ENCODE measurements around the gene CPA1. TPM values are rescaled to one million over a fixed set of nuclear protein-coding genes. Genes with fewer than 3 reads are reported as not detected.
A peak's percentile ranks its signal among the peaks of the same experiment; 100 is the strongest.

The CPA1 gene
- total and polyA plus RNA-seq, 2 donors from 2014 or later, result 0.50 to 1.1 TPM

GRCh38 chr7:130397051-130397757, 16.9 kb downstream of the CPA1 start:
- Histone ChIP-seq H3K36me3 (ENCODE audit: control insufficient read depth in 2 of 3, insufficient read depth in 3 of 3, low read length in 3 of 3) (no peaks in the 10 kb centered on the region), H3K27ac (ENCODE audit: low read depth in 2 of 2, low read length in 2 of 2) (no peak overlapping the region), H3K4me1 (ENCODE audit: control insufficient read depth in 2 of 3, insufficient read depth in 2 of 3, low read depth in 1 of 3, low read length in 3 of 3) (peaks cover 2 to 7% (median 4%) of the 10 kb centered on the region in 3 donors), H3K9ac (ENCODE audit: low read length in 3 of 3) (no peak overlapping the region), H3K9me3 (ENCODE audit: control insufficient read depth in 2 of 3, insufficient read depth in 1 of 3, low read length in 3 of 3) (no peaks in the 10 kb centered on the region), H3K4me3 (ENCODE audit: low read length in 3 of 3) (no peak overlapping the region), H3K27me3 (ENCODE audit: control insufficient read depth, insufficient read depth, low read length) (no peaks in the 10 kb centered on the region)
- intact Hi-C loops (cut with DNase I), result no loop called here
- peak in 2 of 5 donors; percentile 79 to 92 for DNase-seq
- FAIRE-seq, result no peak
- no peak for TF ChIP-seq CTCF (IDR thresholded peaks at IDR 0.05; ENCODE audit: borderline replicate concordance, extremely low read depth, insufficient read depth)

GRCh38 chr7:130397758-130398073, 17.4 kb downstream of the CPA1 start:
- H3K27ac ChIP-seq (ENCODE audit: low read depth in 2 of 2, low read length in 2 of 2), result no peak overlapping the region
- H3K4me1 ChIP-seq (ENCODE audit: control insufficient read depth in 2 of 3, insufficient read depth in 2 of 3, low read depth in 1 of 3, low read length in 3 of 3), result peaks cover 2 to 7% (median 4%) of the 10 kb centered on the region in 3 donors
- H3K9me3 ChIP-seq (ENCODE audit: control insufficient read depth in 2 of 3, insufficient read depth in 1 of 3, low read length in 3 of 3), result no peaks in the 10 kb centered on the region
- no peak overlapping the region for H3K9ac ChIP-seq (ENCODE audit: low read length in 3 of 3)
- FAIRE-seq (no peak), DNase-seq (peak in 1 of 5 donors; percentile 34)
- H3K36me3 ChIP-seq (ENCODE audit: control insufficient read depth in 2 of 3, insufficient read depth in 3 of 3, low read length in 3 of 3), result peaks cover 0 to 2% (median 0%) of the 10 kb centered on the region in 3 donors
- no peaks in the 10 kb centered on the region for H3K27me3 ChIP-seq (ENCODE audit: control insufficient read depth, insufficient read depth, low read length)
- intact Hi-C loops (cut with DNase I), result no loop called here
- no peak overlapping the region for H3K4me3 ChIP-seq (ENCODE audit: low read length in 3 of 3)
- no peak for TF ChIP-seq CTCF (IDR thresholded peaks at IDR 0.05; ENCODE audit: borderline replicate concordance, extremely low read depth, insufficient read depth)

GRCh38 chr7:130398526-130399090, 18.3 kb downstream of the CPA1 start:
- Histone ChIP-seq H3K27me3 (ENCODE audit: control insufficient read depth, insufficient read depth, low read length) (no peaks in the 10 kb centered on the region), H3K9ac (ENCODE audit: low read length in 3 of 3) (no peak overlapping the region), H3K9me3 (ENCODE audit: control insufficient read depth in 2 of 3, insufficient read depth in 1 of 3, low read length in 3 of 3) (no peaks in the 10 kb centered on the region), H3K4me3 (ENCODE audit: low read length in 3 of 3) (no peak overlapping the region), H3K36me3 (ENCODE audit: control insufficient read depth in 2 of 3, insufficient read depth in 3 of 3, low read length in 3 of 3) (peaks cover 0 to 4% (median 0%) of the 10 kb centered on the region in 3 donors), H3K27ac (ENCODE audit: low read depth in 2 of 2, low read length in 2 of 2) (no peak overlapping the region), H3K4me1 (ENCODE audit: control insufficient read depth in 2 of 3, insufficient read depth in 2 of 3, low read depth in 1 of 3, low read length in 3 of 3) (peaks cover 2 to 7% (median 4%) of the 10 kb centered on the region in 3 donors)
- no peak for FAIRE-seq
- no peak for TF ChIP-seq CTCF (IDR thresholded peaks at IDR 0.05; ENCODE audit: borderline replicate concordance, extremely low read depth, insufficient read depth)
- intact Hi-C loops (cut with DNase I), result no loop called here
- peak in 3 of 5 donors; percentile 54 to 66 (median 55) for DNase-seq

Data from kidney (tissue), 14 donors.